GM21576 (cell line): ENCODE measurements around the gene LRP1B.

Source experiments
- ATAC-seq: cut with Tn5 transposase; IDR thresholded peaks from one replicate; pipeline ENCODE4 v1.9.1; 2021; ENCODE audit warnings: mild to moderate bottlenecking, moderate library complexity; ENCODE audit not compliant: unreplicated experiment

LRP1B gene

DNA sequence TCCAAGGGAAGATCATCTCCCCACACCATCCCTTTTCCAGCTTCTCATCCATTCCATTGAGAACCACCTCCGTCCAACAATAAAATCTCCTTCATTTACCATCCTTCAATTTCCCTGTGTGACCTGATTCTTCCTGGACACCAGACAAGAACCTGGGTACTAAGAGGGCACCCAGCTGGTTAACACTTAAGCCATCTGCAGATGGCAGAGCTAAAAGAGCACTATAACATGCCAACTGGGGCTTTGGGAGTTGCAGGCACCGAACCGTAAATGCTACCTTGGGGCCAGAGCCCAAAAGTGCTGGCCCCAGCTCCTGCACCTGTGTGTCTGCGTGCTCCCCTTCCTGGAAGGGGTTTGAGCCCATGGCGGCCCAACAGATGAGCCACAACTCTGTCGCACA is 655.0 kb downstream of the LRP1B start:
- ATAC-seq: no peak

DNA sequence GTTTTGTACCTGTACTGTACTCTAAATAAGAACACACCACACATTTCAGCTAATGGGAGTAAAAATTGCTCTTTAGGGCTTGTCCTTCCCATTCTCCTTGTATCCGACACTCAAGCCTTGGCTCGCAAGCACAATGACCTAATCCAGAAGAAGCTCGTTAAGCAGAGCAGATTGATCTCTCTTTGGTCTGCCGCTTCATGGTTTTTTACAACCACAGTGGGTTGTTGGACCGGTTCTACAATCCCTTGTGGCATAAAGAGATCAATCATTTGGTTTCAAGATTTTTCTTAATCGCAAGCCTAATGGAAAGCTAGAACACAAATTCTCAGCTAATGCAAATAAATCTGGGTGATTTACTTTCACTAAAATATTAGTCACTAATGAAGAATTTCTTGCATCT is 662.1 kb downstream of the LRP1B start:
- no peak for ATAC-seq

DNA sequence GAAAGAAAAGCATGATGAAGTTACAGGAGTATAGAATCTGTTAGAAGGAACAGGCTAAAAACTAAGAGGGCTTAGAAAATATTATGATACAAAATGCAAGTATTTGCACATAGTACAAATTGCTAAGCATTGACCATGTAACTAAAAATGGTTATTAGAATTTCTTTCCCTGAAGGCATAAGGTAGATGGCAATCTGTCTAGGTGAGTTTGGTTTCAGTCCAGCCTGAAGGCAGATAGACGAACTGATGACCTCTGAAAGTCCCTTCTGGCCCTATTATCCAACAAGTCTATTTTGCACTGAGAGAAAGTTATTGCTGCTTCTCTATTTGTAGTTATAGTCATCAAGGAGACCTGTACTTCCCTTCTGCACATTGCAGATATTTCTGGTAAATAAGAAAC is 663.5 kb downstream of the LRP1B start:
- ATAC-seq: no peak

DNA sequence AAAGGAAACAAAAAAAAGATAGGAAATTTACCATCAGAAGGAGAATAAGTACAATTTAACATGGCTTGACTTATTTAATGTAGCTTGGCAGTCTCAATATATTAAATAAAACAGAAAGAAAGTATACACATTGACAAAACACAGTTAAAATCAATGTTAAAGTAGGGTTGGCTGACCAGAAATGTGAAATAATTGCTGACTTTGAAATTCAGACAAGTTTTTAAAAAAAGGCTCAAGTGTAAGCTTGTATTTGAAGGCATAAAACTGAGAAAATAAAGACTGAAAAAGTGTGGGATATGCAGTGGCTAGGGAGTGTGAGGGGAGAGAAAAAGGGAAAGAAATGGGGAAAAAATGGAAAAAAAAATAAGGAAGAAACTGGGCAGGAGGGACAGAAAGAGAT is 665.8 kb downstream of the LRP1B start:
- ATAC-seq: no peak

DNA sequence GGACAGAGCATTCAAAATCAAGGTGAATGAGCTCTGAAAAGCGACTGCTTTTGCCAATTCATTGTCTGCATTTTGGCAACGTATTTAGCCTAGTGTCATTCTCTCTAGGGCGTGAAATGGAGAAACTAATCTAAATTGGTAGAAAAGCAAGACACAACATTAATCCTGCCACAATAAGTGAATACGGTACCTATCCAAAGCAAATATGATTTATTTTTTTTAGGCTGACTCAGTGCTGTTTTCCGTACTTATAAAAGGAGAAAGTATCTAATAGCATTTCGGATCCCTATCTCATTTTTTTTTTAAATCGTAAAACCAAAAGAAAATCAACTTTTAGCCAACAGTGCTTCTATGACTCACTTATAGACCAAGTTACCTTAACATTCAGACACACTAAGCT is 672.5 kb downstream of the LRP1B start:
- no peak for ATAC-seq

DNA sequence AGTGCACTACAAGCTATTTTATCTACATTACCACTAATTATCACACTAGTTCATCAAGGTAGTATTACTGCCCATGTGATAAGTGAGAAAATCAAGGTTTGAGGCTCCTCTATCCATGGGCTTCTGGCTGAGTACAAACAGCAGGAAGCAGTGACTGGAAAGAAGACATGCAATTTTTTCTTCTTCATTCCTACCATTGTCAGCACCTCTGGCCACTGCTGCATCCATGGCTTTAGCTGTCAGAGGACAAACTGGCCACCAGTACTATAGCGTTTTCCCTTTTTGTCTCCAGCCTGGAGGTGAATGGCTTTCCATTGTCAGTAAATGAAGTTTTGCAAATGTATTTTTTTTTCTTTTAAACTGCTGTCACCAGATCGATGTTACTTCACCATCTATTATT is 674.9 kb downstream of the LRP1B start:
- no peak for ATAC-seq

DNA sequence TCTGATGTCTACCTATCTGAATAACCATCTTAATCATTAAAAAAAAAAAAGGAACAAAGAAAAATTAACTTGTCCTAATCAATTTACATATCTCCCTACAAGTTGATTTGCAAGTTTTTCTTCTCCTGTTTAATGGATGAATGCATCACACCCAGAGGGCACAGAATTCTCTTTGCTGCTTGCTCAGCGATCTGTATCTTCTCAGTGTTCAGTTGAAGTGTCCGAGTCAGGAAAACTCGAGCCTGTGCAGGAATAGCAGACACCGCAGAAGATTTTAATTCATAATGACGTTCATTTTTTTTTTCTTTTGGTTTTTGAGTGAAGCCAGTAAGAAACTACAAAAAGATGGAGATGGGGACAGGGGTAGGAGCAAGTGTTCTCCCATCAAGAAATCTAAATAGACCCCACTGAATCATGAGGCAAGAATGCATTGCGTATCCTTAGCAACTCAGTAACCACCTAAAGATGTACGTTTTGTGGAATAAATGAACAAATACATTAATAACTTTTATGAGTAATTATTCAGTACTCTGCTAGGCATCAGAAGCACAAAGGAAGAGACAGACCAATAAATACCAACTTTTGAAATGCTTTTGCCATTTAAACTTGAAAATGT is 675.5 kb downstream of the LRP1B start:
- ATAC-seq: no peak

DNA sequence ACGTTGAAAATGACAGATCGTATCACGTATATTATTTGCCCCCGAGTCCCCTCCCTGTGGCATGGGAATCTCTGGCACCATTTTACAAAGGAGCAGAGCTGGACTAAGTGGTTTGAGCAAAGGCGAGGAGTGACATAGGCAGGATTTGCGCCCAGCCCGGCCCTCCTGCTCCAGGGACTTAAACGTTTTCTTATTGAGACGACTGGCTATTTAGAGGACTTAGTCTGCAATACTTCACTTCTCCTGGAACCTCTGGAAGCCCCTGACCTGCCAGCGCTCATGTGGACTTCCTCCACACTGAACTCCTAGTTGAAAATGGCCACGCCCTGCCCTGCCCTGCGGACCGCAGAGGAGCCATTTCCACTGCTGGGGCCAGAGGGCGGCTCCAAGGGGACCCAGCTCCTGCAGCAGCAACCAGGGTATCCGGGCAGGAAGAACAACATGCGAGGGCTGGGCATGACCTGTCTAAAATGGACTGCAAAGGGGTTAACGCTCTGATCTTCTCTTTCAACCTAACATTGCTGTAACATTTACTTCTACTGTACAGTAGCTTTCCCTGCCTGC is 690.7 kb downstream of the LRP1B start:
- ATAC-seq: no peak

DNA sequence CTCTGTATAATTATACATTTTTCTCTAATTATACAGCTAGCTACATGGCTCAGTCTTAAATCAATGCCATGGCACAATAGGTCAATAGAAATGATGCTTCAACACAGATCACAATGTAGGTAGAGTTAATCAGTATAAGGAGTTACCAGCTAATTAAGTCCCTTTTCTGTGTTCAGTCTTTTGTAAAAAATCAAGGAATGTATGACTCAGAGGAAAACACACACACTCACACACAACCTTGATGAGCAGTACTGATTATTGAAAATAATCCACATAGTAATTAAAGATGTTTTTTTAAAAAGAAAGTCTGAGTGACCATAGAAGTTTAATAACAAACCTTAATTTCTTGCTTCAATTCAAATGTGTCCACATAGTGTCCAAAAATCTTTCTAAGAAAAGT is 691.3 kb downstream of the LRP1B start:
- ATAC-seq: no peak

DNA sequence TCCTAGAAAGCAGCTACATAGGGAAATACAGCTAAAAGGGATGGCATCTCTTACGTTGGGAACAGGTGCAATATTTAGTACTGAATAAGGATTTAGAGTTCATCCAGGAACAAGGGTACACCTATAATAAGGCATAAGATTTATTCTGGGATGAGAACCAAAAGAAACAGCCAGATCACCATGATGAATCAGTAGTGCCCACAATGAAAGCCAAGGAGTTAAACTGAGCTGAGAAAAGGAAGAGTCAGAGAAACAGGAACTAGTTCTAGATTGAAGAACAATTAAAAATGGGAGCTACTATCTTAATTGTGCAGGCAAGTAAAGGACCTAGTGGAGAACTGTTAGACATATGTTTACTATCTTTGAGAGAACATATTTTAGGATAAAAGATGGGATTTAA is 692.3 kb downstream of the LRP1B start:
- no peak for ATAC-seq

DNA sequence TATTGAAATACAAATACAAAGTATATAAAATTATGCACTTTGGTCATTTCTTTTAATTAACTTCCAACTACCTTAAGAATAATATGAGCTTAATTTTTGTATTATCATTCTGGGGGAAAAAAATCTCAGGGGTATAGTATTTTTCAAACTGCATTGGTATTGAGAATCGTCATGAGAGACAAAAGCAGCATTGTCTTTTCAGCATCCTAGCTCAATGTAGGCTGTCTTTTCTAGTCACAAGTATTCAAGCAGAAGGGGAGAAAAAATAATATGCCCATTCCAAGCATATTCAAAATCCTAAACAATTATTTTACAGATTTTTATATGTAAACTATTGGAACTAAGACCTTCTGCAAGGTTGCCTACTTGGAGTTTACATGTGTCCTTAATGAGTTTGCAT is 693.3 kb downstream of the LRP1B start:
- no peak for ATAC-seq

DNA sequence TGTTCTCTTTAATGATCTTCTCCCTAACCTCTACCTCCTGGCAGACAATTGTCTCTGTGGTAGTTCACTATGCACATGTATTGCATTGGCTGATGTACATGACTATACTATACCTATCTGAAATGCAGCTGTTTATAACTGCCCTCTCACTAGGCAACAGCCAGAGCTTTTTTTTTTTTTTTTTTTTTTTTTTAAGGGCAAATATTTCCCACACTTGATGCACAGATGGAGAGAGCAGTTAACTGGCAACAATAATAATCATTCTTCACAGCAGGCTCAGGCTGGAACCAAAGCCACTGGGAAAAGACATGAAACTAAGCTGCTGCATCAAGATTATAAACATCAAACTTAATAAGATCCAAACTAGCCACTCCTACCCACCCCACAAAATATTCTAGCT is 707.7 kb downstream of the LRP1B start:
- no peak for ATAC-seq

DNA sequence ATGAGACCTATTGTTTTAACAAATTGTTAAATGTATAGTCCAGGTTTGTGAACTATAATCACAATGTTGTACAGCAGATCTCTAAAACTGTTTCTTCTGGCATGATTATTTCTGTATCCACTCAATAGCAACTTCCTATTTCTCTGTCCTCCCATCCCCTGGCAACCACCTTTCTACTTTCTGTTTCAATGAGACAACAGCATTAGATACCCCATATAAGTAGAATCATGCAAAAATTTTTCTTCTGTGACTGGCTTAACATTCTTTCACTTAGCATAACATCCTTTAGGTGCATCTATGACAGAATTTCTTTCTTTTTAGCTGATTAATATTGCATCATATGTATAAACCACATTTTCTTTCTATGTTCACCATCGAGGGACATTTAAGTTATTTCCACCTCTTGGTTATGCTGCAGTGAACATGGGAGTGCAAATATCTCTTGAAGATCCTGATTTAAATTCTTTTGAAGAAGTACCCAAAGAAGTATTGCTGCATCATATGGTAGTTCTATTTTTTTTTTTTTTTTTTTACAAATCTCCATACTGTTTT is 713.5 kb downstream of the LRP1B start:
- no peak for ATAC-seq

DNA sequence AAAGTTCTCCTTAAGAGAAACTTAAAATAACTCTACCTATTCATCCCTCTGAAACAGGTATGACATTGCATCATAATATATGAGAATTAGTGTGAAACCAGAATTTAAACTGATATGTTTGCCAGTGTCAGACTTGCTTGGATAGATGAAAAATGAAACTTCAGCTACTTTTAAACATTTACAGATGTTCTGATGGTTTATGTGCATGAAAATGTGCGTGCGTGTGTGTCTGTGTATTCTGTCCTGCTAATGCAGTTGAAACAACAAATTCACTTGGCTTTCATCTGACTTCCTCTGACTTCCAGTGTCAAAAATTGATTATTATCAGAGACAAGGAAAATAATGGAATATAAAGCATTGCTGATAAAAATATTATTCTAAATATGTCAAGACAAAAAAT is 719.4 kb downstream of the LRP1B start:
- ATAC-seq: no peak

DNA sequence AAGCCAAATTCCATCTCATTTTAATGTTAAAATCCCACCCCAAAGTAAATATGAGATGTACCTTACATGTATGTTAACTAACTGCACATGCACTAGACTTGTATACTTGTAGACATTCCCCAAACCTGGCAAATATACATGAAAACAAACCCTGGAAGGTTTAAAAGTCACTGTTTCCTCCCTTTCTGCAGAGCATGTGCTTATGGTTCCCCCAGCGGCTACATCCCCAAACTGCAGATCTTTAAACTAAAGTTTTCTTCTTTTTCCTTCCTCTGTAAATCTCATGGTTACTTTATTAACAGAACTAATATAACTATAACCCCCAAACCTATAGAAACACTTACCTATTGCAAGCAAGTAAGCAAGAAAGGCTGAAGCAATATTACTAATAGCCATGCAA is 731.5 kb downstream of the LRP1B start:
- no peak for ATAC-seq

DNA sequence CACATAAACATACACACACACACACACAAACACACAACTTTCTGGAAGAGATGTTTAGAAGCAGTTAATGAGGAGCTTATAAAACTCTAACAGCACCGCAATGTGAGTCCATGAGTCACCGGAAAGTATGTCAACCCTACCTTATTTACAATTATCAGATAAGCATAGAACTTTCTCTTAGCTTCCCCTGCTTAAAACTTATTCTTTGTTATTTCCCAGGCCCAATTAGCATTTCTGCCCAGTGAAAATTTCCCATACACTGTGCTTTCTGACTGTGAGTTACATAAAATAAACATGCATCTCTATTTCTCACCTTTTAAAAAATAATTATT is 737.6 kb downstream of the LRP1B start:
- no peak for ATAC-seq

DNA sequence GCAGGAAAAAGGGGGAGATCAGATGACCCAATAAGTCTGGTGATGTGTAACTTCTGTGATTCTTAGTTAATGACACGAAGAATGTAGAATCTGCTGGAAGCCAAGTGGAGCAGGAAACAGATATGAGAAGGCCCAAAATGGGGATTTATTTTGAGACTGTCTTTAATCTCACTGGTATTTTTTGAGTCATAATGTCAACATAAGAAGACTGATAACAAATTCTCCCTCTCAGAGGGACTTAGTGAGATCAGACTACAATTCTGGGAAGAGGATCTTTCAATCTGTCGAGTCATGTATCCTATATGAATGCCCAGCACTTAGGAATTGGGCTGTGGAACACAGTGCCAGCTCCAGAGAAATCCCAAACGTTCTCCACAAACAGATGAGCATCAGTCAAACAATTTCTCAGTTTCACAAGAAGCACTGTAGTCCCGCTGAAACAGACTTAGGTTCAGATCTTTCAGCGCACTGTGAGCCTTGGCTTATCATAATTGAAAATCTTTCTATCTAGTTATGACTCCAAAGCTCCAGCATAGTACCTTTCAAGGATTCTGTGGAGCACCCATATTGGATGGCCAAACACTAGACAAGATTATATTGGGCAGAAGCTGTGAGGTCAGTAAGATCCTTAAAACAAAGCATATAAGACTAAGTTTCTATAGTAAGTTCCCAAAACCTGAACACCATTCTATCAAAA is 738.2 kb downstream of the LRP1B start:
- no peak for ATAC-seq

DNA sequence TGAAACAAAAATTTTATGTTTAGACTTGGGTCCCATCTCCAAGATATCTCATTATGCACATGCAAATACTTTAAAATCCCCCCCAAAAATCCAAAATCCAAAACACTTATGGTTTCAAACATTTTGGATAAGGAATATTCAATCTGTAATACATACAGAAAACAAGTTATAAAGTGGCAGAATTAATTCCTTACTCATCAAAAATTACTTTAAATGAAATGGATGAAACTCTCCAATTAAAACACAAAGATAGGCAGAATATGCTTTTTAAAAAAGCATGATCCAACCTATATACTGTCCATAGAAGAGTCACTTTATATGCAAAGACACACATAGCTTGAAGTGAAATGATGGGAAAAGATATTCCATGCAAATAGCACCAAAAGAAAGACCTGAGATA is 744.6 kb downstream of the LRP1B start:
- ATAC-seq: no peak

DNA sequence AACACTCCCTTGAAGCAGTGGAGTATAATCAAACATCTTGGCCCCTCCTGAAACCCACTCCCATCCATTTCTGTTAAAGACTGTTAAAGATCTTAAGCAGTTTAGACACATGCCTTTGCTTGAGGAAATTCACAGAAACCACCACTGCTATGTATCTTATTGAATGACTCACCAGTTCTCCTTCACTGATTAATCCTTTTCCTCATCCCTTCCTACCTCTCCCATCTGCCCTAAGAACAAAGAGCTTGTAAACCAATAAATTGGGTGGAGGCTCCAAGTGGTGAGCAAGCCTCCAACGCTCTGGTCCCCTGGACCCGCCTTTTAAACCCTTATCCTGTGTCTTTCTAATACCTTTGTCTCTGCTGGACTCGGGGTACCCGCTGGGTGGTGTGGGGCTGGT is 746.1 kb downstream of the LRP1B start:
- ATAC-seq: no peak

DNA sequence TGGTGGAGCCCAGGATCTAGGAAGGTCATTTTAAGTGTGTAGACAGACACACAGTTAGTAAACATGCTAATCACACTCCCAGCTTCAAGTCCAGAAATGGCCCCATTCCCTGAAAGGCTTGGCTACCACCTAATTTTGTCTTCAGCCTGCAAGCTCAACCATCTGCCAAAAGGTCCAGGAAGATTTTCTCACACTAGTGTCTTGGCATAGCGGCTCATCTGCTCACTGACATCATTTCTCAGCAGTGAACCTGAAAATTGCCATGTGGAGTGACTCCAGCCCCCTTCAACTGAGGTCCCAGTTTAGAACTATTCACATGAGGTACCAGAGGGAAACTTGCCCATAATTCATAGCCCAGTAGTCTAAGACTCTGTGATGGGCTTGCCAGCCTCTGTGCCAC is 748.9 kb downstream of the LRP1B start:
- ATAC-seq: no peak

DNA sequence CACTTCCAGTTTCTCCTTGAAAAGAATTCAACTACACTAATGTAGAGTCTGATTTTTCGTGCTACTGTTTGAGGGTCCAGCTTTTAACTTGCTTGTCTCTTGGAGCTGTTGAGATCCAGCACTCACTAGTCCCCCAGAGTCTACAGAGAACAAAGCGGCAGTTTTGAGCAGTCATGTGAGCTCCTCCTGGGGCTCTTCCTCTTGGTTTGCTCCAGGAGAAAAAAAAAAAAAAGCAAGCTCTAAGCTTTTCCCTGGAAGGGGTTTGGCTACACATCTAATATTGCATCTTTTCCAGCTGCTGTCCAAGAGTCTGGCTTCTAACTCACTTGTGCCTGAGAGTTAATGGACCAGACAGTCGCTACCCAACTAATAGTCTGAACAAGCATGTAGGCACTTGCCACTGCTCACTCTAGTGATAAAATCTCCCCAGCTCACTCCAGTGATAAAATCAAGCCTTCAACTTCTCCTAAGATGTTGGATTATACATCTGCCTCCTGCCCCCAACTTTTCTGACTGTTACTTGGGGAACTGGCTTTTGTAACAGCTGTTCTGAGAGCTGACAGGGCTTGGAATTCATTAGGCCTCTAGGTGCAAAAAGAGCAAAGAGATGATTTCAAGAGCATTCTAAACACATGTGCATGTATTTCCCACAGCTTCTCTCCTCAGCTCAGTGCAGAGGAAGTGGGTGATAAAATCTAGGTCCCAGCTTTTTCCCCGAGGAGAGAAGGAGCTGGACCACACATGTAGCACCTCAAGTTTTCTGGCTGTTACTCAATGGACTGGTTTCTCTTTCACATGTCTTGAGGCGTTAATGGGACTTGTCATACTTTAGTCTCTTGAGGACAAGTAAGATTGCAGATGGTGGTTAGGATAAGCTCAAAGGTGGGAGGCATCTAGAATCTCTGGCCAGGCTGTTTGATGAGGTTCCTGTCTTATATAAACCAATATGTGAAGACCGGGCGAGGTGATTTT is 750.5 kb downstream of the LRP1B start:
- no peak for ATAC-seq
